GM23248 (cell line): ENCODE measurements around the gene LRP5. TPM values are rescaled to one million over a fixed set of nuclear protein-coding genes. Genes with fewer than 3 reads are reported as not detected.

Source experiments
- DNase-seq: peaks from one replicate; pipeline ENCODE4 v3.0.0-alpha.2; 2015
- H2AFZ ChIP-seq: fragments of 200-600 bp; sonication (generic); 2 replicates; pipeline ENCODE4 v1.6.1; 2016; ENCODE audit warnings: antibody characterized with exemption
- H3F3A ChIP-seq: fragments of 200-600 bp; sonication (generic); 2 replicates; pipeline ENCODE4 v1.6.1; 2016; ENCODE audit warnings: mild to moderate bottlenecking, antibody characterized with exemption, mixed run types; ENCODE audit not compliant: insufficient read depth
- H3K27ac ChIP-seq: fragments of 200-600 bp; sonication (generic); 2 replicates; pipeline ENCODE4 v1.5.1; 2016; ENCODE audit warnings: mild to moderate bottlenecking
- H3K27me3 ChIP-seq: fragments of 200-600 bp; sonication (generic); replicated peaks from 2 replicates; pipeline ENCODE4 v1.6.1; 2016; ENCODE audit warnings: mild to moderate bottlenecking; ENCODE audit not compliant: insufficient read depth
- H3K36me3 ChIP-seq: fragments of 200-600 bp; sonication (generic); 2 replicates; pipeline ENCODE4 v1.6.1; 2016; ENCODE audit warnings: low read depth, mild to moderate bottlenecking
- H3K4me1 ChIP-seq: fragments of 200-600 bp; sonication (generic); 2 replicates; pipeline ENCODE4 v1.6.1; 2016; ENCODE audit warnings: mild to moderate bottlenecking; ENCODE audit not compliant: insufficient read depth
- H3K4me2 ChIP-seq: fragments of 200-600 bp; sonication (generic); one replicate; pipeline ENCODE4 v1.6.1; 2016; ENCODE audit warnings: mild to moderate bottlenecking; ENCODE audit not compliant: unreplicated experiment
- H3K4me3 ChIP-seq: fragments of 200-600 bp; sonication (generic); 2 replicates; pipeline ENCODE4 v1.5.1; 2016; ENCODE audit warnings: mild to moderate bottlenecking
- H3K79me2 ChIP-seq: fragments of 200-600 bp; sonication (generic); 2 replicates; pipeline ENCODE4 v1.6.1; 2016; ENCODE audit warnings: mild to moderate bottlenecking; ENCODE audit not compliant: insufficient read depth
- H3K9ac ChIP-seq: fragments of 200-600 bp; sonication (generic); 2 replicates; pipeline ENCODE4 v1.6.1; 2016; ENCODE audit warnings: mild to moderate bottlenecking
- H3K9me2 ChIP-seq: fragments of 200-600 bp; sonication (generic); 2 replicates; pipeline ENCODE4 v1.6.1; 2016; ENCODE audit warnings: mixed run types, mild to moderate bottlenecking, moderate library complexity; ENCODE audit not compliant: insufficient read depth
- H3K9me3 ChIP-seq: fragments of 200-600 bp; sonication (generic); one replicate; pipeline ENCODE4 v1.6.1; 2017; ENCODE audit warnings: low read depth
- H4K20me1 ChIP-seq: fragments of 200-600 bp; sonication (generic); 2 replicates; pipeline ENCODE4 v1.6.0; 2016; ENCODE audit not compliant: insufficient read depth
- EZH2 ChIP-seq: fragments of 200-600 bp; sonication (generic); IDR thresholded peaks from 2 replicates; pipeline ENCODE4 v1.6.1; 2018; ENCODE audit warnings: antibody characterized with exemption, mild to moderate bottlenecking; ENCODE audit not compliant: insufficient read depth, poor library complexity, severe bottlenecking
- EZH2phosphoT487 ChIP-seq: fragments of 200-600 bp; sonication (generic); IDR thresholded peaks from 2 replicates; pipeline ENCODE4 v1.6.1; 2018; ENCODE audit warnings: antibody characterized with exemption, moderate library complexity, mild to moderate bottlenecking, low read depth; ENCODE audit not compliant: insufficient read depth
- WGBS, 2 experiments: methylation state at CpG; one replicate each; pipeline ENCODE4 v1.1.6; 2015 to 2017; ENCODE audit warnings: low lambda C conversion rate in 2 of 2, low coverage in 1 of 2; ENCODE audit errors: missing lambda C conversion rate in 2 of 2; 5-methylcytosine and 5-hydroxymethylcytosine counted together
- in situ Hi-C: fragments of 300-500 bp; cut with MboI; formaldehyde crosslinking; loops from 2 replicates; pipeline ENCODE4 v1.15.0; 2020
- polyA plus RNA-seq: library from polyadenylated mRNA; unstranded; fragments of >200 nt; fragmentation: Nextera tagmentation; extraction: Ambion mirVana; gene quantifications from 2 replicates; pipeline ENCODE4 v1.2.1, GENCODE V29; 2016
- total RNA-seq: library from RNA; depleted of rRNA; stranded (reverse); fragments of >200 nt; shearing (Covaris generic); gene quantifications from 2 replicates; pipeline ENCODE4 v1.2.3, GENCODE V29; 2014

Gene LRP5
- total and polyA plus RNA-seq, 2 experiments from 2014 or later = 3.0 TPM

- Histone ChIP-seq H3K27me3 (no peaks in the 10 kb centered on the region), H3K36me3 (no peaks in the 10 kb centered on the region), H3K9ac (no peak overlapping the region), H3K4me3 (no peak overlapping the region), H3K9me3 (no peaks in the 10 kb centered on the region), H3K4me1 (no peaks in the 10 kb centered on the region), H4K20me1 (no peaks in the 10 kb centered on the region), H3K79me2 (no peaks in the 10 kb centered on the region), H3K9me2 (no peaks in the 10 kb centered on the region), H3K27ac (no peak overlapping the region), H2AFZ (no peak overlapping the region), H3K4me2 (no peak overlapping the region), H3F3A (no peaks in the 10 kb centered on the region)
- WGBS, 2 experiments = 85 to 93% methylated on average over 8 of the region's 8 CpGs
- in situ Hi-C loops = no loop called here
- TF ChIP-seq EZH2phosphoT487 (no peak), EZH2 (no peak)
- no peak for DNase-seq
Measured at GRCh38 chr11:68385128-68385527, 72.7 kb downstream of the LRP5 start.

- no peaks in the 10 kb centered on the region for H4K20me1 ChIP-seq
- H3K4me2 ChIP-seq = no peak overlapping the region
- no peaks in the 10 kb centered on the region for H3K36me3 ChIP-seq
- H3K9me3 ChIP-seq = no peaks in the 10 kb centered on the region
- H3F3A ChIP-seq = no peaks in the 10 kb centered on the region
- in situ Hi-C loops = no loop called here
- no peaks in the 10 kb centered on the region for H3K4me1 ChIP-seq
- no peaks in the 10 kb centered on the region for H3K9me2 ChIP-seq
- no peaks in the 10 kb centered on the region for H3K79me2 ChIP-seq
- DNase-seq = peak; percentile 10
- no peak overlapping the region for H2AFZ ChIP-seq
- no peak overlapping the region for H3K9ac ChIP-seq
- no peak overlapping the region for H3K27ac ChIP-seq
- no peak overlapping the region for H3K4me3 ChIP-seq
- TF ChIP-seq EZH2 (no peak), EZH2phosphoT487 (no peak)
- WGBS, 2 experiments = 93 to 96% methylated on average over 31 to 52 of the region's 52 CpGs
- no peaks in the 10 kb centered on the region for H3K27me3 ChIP-seq
Measured at GRCh38 chr11:68386331-68386978, 74.1 kb downstream of the LRP5 start.

GRCh38 chr11:68387840-68388239, 75.4 kb downstream of the LRP5 start:
- H2AFZ ChIP-seq = no peak overlapping the region
- no peaks in the 10 kb centered on the region for H3K36me3 ChIP-seq
- no peaks in the 10 kb centered on the region for H3F3A ChIP-seq
- DNase-seq = no peak
- no peaks in the 10 kb centered on the region for H3K79me2 ChIP-seq
- H3K27ac ChIP-seq = no peak overlapping the region
- in situ Hi-C loops = no loop called here
- no peaks in the 10 kb centered on the region for H3K27me3 ChIP-seq
- H3K4me3 ChIP-seq = no peak overlapping the region
- H4K20me1 ChIP-seq = no peaks in the 10 kb centered on the region
- TF ChIP-seq EZH2phosphoT487 (no peak), EZH2 (no peak)
- WGBS, 2 experiments = 93 to 95% methylated on average over 12 to 13 of the region's 13 CpGs
- no peaks in the 10 kb centered on the region for H3K4me1 ChIP-seq
- no peak overlapping the region for H3K9ac ChIP-seq
- H3K4me2 ChIP-seq = no peak overlapping the region
- no peaks in the 10 kb centered on the region for H3K9me3 ChIP-seq
- no peaks in the 10 kb centered on the region for H3K9me2 ChIP-seq

GRCh38 chr11:68388595-68389198, 76.3 kb downstream of the LRP5 start:
- H3F3A ChIP-seq = no peaks in the 10 kb centered on the region
- DNase-seq = no peak
- no peak overlapping the region for H3K9ac ChIP-seq
- H4K20me1 ChIP-seq = no peaks in the 10 kb centered on the region
- H3K4me1 ChIP-seq = no peaks in the 10 kb centered on the region
- H3K4me3 ChIP-seq = no peak overlapping the region
- H3K9me2 ChIP-seq = no peaks in the 10 kb centered on the region
- TF ChIP-seq EZH2phosphoT487 = no peak
- TF ChIP-seq EZH2 = no peak
- H3K79me2 ChIP-seq = no peaks in the 10 kb centered on the region
- H3K9me3 ChIP-seq = no peaks in the 10 kb centered on the region
- H2AFZ ChIP-seq = no peak overlapping the region
- 94 to 98% methylated on average over 11 of the region's 11 CpGs for WGBS, 2 experiments
- no peaks in the 10 kb centered on the region for H3K36me3 ChIP-seq
- no peak overlapping the region for H3K27ac ChIP-seq
- in situ Hi-C loops = no loop called here
- H3K4me2 ChIP-seq = no peak overlapping the region
- no peaks in the 10 kb centered on the region for H3K27me3 ChIP-seq

- no peaks in the 10 kb centered on the region for H3K4me1 ChIP-seq
- no peak overlapping the region for H3K4me3 ChIP-seq
- H3K79me2 ChIP-seq = no peaks in the 10 kb centered on the region
- H3K27ac ChIP-seq = no peak overlapping the region
- H3F3A ChIP-seq = no peaks in the 10 kb centered on the region
- no peak for DNase-seq
- H3K4me2 ChIP-seq = no peak overlapping the region
- 90 to 92% methylated on average over 9 to 16 of the region's 16 CpGs for WGBS, 2 experiments
- H3K36me3 ChIP-seq = no peaks in the 10 kb centered on the region
- no peaks in the 10 kb centered on the region for H3K27me3 ChIP-seq
- H3K9ac ChIP-seq = no peak overlapping the region
- no peak for TF ChIP-seq EZH2
- no peak for TF ChIP-seq EZH2phosphoT487
- H2AFZ ChIP-seq = no peak overlapping the region
- no peaks in the 10 kb centered on the region for H3K9me3 ChIP-seq
- no peaks in the 10 kb centered on the region for H4K20me1 ChIP-seq
- in situ Hi-C loops = no loop called here
- H3K9me2 ChIP-seq = no peaks in the 10 kb centered on the region
Measured at GRCh38 chr11:68390315-68390714, 77.9 kb downstream of the LRP5 start.
